ENCODE results near the gene COL6A1. TPM values are rescaled to one million over a fixed set of nuclear protein-coding genes. Genes with fewer than 3 reads are reported as not detected.

Gene COL6A1
- total and polyA plus RNA-seq, 12 donors: 71.9 to 388 (median 143) TPM

GRCh38 chr21:45954921-45955320 is 26.6 kb upstream of the COL6A1 start:
- TF ChIP-seq, protein P1, sequence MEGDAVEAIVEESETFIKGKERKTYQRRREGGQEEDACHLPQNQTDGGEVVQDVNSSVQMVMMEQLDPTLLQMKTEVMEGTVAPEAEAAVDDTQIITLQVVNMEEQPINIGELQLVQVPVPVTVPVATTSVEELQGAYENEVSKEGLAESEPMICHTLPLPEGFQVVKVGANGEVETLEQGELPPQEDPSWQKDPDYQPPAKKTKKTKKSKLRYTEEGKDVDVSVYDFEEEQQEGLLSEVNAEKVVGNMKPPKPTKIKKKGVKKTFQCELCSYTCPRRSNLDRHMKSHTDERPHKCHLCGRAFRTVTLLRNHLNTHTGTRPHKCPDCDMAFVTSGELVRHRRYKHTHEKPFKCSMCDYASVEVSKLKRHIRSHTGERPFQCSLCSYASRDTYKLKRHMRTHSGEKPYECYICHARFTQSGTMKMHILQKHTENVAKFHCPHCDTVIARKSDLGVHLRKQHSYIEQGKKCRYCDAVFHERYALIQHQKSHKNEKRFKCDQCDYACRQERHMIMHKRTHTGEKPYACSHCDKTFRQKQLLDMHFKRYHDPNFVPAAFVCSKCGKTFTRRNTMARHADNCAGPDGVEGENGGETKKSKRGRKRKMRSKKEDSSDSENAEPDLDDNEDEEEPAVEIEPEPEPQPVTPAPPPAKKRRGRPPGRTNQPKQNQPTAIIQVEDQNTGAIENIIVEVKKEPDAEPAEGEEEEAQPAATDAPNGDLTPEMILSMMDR (IDR thresholded peaks at IDR 0.05): no peak
- intact Hi-C loops (cut with DNase I): no loop called here
- peaks cover 0 to 3% (median 0%) of the 10 kb centered on the region in 7 donors for H3K27me3 ChIP-seq
- WGBS, 2 donors: 93 to 94% methylated on average over 6 of the region's 6 CpGs
- peaks cover 10 to 60% (median 39%) of the 10 kb centered on the region in 9 donors for H3K4me1 ChIP-seq
- ATAC-seq (no peak), DNase-seq (no peak)
- peak overlapping the region in 5 of 10 donors; percentile 68 to 88 (median 73) for H3K27ac ChIP-seq
- H3K36me3 ChIP-seq: no peaks in the 10 kb centered on the region
- H3K4me3 ChIP-seq: no peak overlapping the region
- no peaks in the 10 kb centered on the region for H3K9me3 ChIP-seq

GRCh38 chr21:45957551-45957950 is 24.0 kb upstream of the COL6A1 start:
- no peaks in the 10 kb centered on the region for H3K36me3 ChIP-seq
- H3K27ac ChIP-seq: peak overlapping the region in 9 of 10 donors; percentile 27 to 77 (median 65)
- H3K9me3 ChIP-seq: no peaks in the 10 kb centered on the region
- ATAC-seq: peak in 1 of 8 donors; percentile 16
- 84 to 89% methylated on average over 4 of the region's 4 CpGs for WGBS, 2 donors
- intact Hi-C loops (cut with DNase I): no loop called here
- H3K27me3 ChIP-seq: no peaks in the 10 kb centered on the region
- DNase-seq: no peak
- no peak overlapping the region for H3K4me3 ChIP-seq
- peaks cover 7 to 50% (median 28%) of the 10 kb centered on the region in 9 donors for H3K4me1 ChIP-seq
- TF ChIP-seq, protein P1 (IDR thresholded peaks at IDR 0.05): no peak

DNA sequence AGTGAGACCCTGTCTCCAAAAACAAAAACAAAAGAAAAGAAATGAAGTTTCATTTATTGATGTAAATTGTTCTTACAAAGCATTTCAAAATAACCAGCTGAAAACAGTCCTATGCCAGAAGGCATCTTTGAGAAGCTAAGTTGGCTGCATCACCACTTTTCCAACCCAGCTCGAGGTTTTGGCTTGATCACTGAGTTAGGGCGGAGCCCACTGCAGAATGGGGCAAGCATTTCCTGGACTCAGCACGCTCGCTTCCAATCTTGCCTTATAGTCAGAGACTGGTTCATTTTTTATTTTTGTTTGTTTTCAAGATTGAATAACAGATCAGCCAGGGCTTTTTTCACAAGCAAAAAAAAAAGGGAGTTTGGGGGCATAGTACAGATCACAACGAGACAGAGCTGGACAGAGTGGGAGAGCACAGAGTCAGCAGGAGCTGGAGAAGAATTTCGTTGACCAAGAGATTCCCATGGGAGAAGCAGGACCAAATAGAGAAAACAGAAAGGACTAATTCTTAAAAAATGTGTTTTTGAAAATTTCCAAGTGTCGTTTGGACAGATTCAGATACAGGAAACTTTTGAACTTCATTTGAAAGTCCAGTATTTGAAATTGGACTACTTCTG is 23.5 kb upstream of the COL6A1 start:
- TF ChIP-seq, protein P1 (IDR thresholded peaks at IDR 0.05): no peak
- peak overlapping the region in 1 of 10 donors; percentile 0 for H3K4me3 ChIP-seq
- intact Hi-C loops (cut with DNase I): no loop called here
- 32 to 46% methylated on average over 7 of the region's 7 CpGs for WGBS, 2 donors
- peaks cover 7 to 47% (median 28%) of the 10 kb centered on the region in 9 donors for H3K4me1 ChIP-seq
- peak overlapping the region; percentile 3 to 77 (median 66) for H3K27ac ChIP-seq
- DNase-seq (peak in 1 of 2 donors; percentile 41), ATAC-seq (peak; percentile 45 to 70 (median 58))
- no peaks in the 10 kb centered on the region for H3K9me3 ChIP-seq
- H3K36me3 ChIP-seq: no peaks in the 10 kb centered on the region
- H3K27me3 ChIP-seq: no peaks in the 10 kb centered on the region

- Histone ChIP-seq H3K27me3 (no peaks in the 10 kb centered on the region), H3K36me3 (no peaks in the 10 kb centered on the region), H3K9me3 (peaks cover 0 to 2% (median 0%) of the 10 kb centered on the region in 11 donors), H3K27ac (peak overlapping the region in 9 of 10 donors; percentile 27 to 77 (median 66)), H3K4me3 (no peak overlapping the region), H3K4me1 (peaks cover 2 to 37% (median 21%) of the 10 kb centered on the region in 9 donors)
- DNase-seq (no peak), ATAC-seq (no peak)
- 73% methylated on average over 5 of the region's 5 CpGs for WGBS, 2 donors
- intact Hi-C loops (cut with DNase I): no loop called here
- TF ChIP-seq, protein P1 (IDR thresholded peaks at IDR 0.05): no peak
These were observed 22.4 kb upstream of the COL6A1 start for GRCh38 chr21:45959182-45959581.

Data from heart right ventricle (tissue), 16 donors.